HG03095 (cell line): Measurements from ENCODE around the gene THAP10.
"Not testable (repeated sequence)": the region's sequence is repeated elsewhere in the genome, so short reads cannot be mapped to it uniquely, and the experiment has no call there.

Experiments
- ATAC-seq: cut with Tn5 transposase; IDR thresholded peaks from one replicate; pipeline ENCODE4 v1.9.1; 2021; ENCODE audit warnings: moderate library complexity; ENCODE audit not compliant: unreplicated experiment

Gene THAP10

GRCh38 chr15:70879401-70879800, 12.8 kb downstream of the THAP10 start:
- ATAC-seq: no peak

- ATAC-seq: no peak
Measured at GRCh38 chr15:70876683-70877082, 15.6 kb downstream of the THAP10 start.

GRCh38 chr15:70876011-70876410, 16.2 kb downstream of the THAP10 start:
- ATAC-seq: no peak

- ATAC-seq: no peak
Measured at GRCh38 chr15:70875001-70875782, 17.0 kb downstream of the THAP10 start.

GRCh38 chr15:70873232-70874054, 18.8 kb downstream of the THAP10 start:
- ATAC-seq: no peak

- ATAC-seq: not testable (repeated sequence)
Measured at GRCh38 chr15:70871490-70871889, 20.7 kb downstream of the THAP10 start.

GRCh38 chr15:70870051-70870450, 22.2 kb downstream of the THAP10 start:
- ATAC-seq: no peak

GRCh38 chr15:70869346-70869745, 22.9 kb downstream of the THAP10 start:
- ATAC-seq: no peak

GRCh38 chr15:70867911-70868467, 24.2 kb downstream of the THAP10 start:
- ATAC-seq: no peak

GRCh38 chr15:70866982-70867641, 25.1 kb downstream of the THAP10 start:
- ATAC-seq: no peak

GRCh38 chr15:70863450-70864218, 28.6 kb downstream of the THAP10 start:
- ATAC-seq: no peak

- ATAC-seq: no peak
Measured at GRCh38 chr15:70859998-70860397, 32.2 kb downstream of the THAP10 start.

GRCh38 chr15:70859322-70859908, 32.8 kb downstream of the THAP10 start:
- ATAC-seq: no peak

GRCh38 chr15:70858614-70859321, 33.5 kb downstream of the THAP10 start:
- ATAC-seq: not testable (repeated sequence)

GRCh38 chr15:70857562-70858285, 34.5 kb downstream of the THAP10 start:
- ATAC-seq: no peak

GRCh38 chr15:70856884-70857561, 35.2 kb downstream of the THAP10 start:
- ATAC-seq: no peak

GRCh38 chr15:70856177-70856883, 35.9 kb downstream of the THAP10 start:
- ATAC-seq: no peak

GRCh38 chr15:70855764-70856163, 36.5 kb downstream of the THAP10 start:
- no peak for ATAC-seq
